DND-41 (cell line): ENCODE measurements around the gene PSMC4.

Experiments
- ATAC-seq: fragments of 200-7000 bp; cut with Tn5 transposase; 3 replicates; pipeline ENCODE4 v1.9.1; 2021; ENCODE audit warnings: low read depth; ENCODE audit not compliant: insufficient read depth
- DNase-seq: peaks from one replicate; pipeline ENCODE4 v3.0.0-alpha.2; 2020
- H2AFZ ChIP-seq: 2 replicates; pipeline ENCODE4 v1.6.0; 2012; ENCODE audit warnings: low read depth, low read length
- H3K27ac ChIP-seq: 2 replicates; pipeline ENCODE4 v1.5.1; 2012; ENCODE audit warnings: low read length, inconsistent platforms
- H3K27me3 ChIP-seq: fragments of 200-600 bp; sonication (generic); 2 replicates; pipeline ENCODE4 v1.6.0; 2012; ENCODE audit warnings: low read length, mild to moderate bottlenecking, inconsistent platforms; ENCODE audit not compliant: insufficient read depth, poor library complexity
- H3K36me3 ChIP-seq: 2 replicates; pipeline ENCODE4 v1.5.1; 2012; ENCODE audit warnings: low read length, inconsistent platforms; ENCODE audit not compliant: insufficient read depth
- H3K4me1 ChIP-seq: 2 replicates; pipeline ENCODE4 v1.5.1; 2012; ENCODE audit warnings: mild to moderate bottlenecking, low read length; ENCODE audit not compliant: insufficient read depth
- H3K4me2 ChIP-seq: 2 replicates; pipeline ENCODE4 v1.6.0; 2012; ENCODE audit warnings: mild to moderate bottlenecking, moderate library complexity, low read length, inconsistent platforms; ENCODE audit not compliant: insufficient read depth
- H3K4me3 ChIP-seq, 2 experiments: fragments of 200-600 bp in 1 of 2; shearing (Covaris generic) in 1 of 2; 2 replicates each; pipeline ENCODE4 v1.5.1; 2012 to 2016; ENCODE audit warnings: inconsistent platforms in 2 of 2, low read length in 2 of 2, mild to moderate bottlenecking in 2 of 2, low read depth in 1 of 2, moderate library complexity in 1 of 2
- H3K79me2 ChIP-seq: 2 replicates; pipeline ENCODE4 v1.6.0; 2012; ENCODE audit warnings: low read length, inconsistent platforms; ENCODE audit not compliant: insufficient read depth
- H3K9ac ChIP-seq: 2 replicates; pipeline ENCODE4 v1.6.0; 2012; ENCODE audit warnings: low read depth, mild to moderate bottlenecking, inconsistent platforms, low read length, moderate library complexity
- H3K9me3 ChIP-seq: 2 replicates; pipeline ENCODE4 v1.5.1; 2012; ENCODE audit warnings: low read length, moderate library complexity, mild to moderate bottlenecking, inconsistent platforms; ENCODE audit not compliant: insufficient read depth, severe bottlenecking
- H4K20me1 ChIP-seq: 2 replicates; pipeline ENCODE4 v1.6.0; 2012; ENCODE audit warnings: low read length; ENCODE audit not compliant: insufficient read depth
- CTCF ChIP-seq: IDR thresholded peaks from 2 replicates; pipeline ENCODE4 v1.5.1; 2012; ENCODE audit warnings: borderline replicate concordance, low read length, moderate library complexity, mild to moderate bottlenecking; ENCODE audit not compliant: poor library complexity, severe bottlenecking; ENCODE audit errors: extremely low read depth
- EZH2 ChIP-seq: IDR thresholded peaks from 3 replicates; pipeline ENCODE4 v1.6.1; 2012; ENCODE audit warnings: borderline replicate concordance, low read depth, mild to moderate bottlenecking, moderate library complexity, low read length, inconsistent platforms; ENCODE audit not compliant: severe bottlenecking

PSMC4 gene

GRCh38 chr19:39927524-39928356, 43.2 kb upstream of the PSMC4 start:
- Histone ChIP-seq H3K4me1 (no peaks in the 10 kb centered on the region), H3K79me2 (no peaks in the 10 kb centered on the region), H3K27ac (no peak overlapping the region), H3K27me3 (no peaks in the 10 kb centered on the region), H3K4me2 (no peak overlapping the region), H2AFZ (no peak overlapping the region), H3K9me3 (no peaks in the 10 kb centered on the region), H3K9ac (no peak overlapping the region), H3K4me3 (no peak overlapping the region), H4K20me1 (no peaks in the 10 kb centered on the region), H3K36me3 (no peaks in the 10 kb centered on the region)
- TF ChIP-seq CTCF (no peak), EZH2 (no peak)
- ATAC-seq = no peak
- no peak for DNase-seq

GRCh38 chr19:39928357-39928725, 42.6 kb upstream of the PSMC4 start:
- Histone ChIP-seq H3K9me3 (no peaks in the 10 kb centered on the region), H3K36me3 (no peaks in the 10 kb centered on the region), H3K4me2 (no peak overlapping the region), H3K79me2 (no peaks in the 10 kb centered on the region), H3K27ac (no peak overlapping the region), H3K9ac (no peak overlapping the region), H2AFZ (no peak overlapping the region), H3K27me3 (no peaks in the 10 kb centered on the region), H3K4me3 (no peak overlapping the region), H4K20me1 (no peaks in the 10 kb centered on the region), H3K4me1 (no peaks in the 10 kb centered on the region)
- TF ChIP-seq CTCF (no peak), EZH2 (no peak)
- ATAC-seq (no peak), DNase-seq (no peak)

- Histone ChIP-seq H2AFZ (no peak overlapping the region), H4K20me1 (no peaks in the 10 kb centered on the region), H3K36me3 (no peaks in the 10 kb centered on the region), H3K4me1 (no peaks in the 10 kb centered on the region), H3K27ac (no peak overlapping the region), H3K27me3 (no peaks in the 10 kb centered on the region), H3K79me2 (no peaks in the 10 kb centered on the region), H3K9ac (no peak overlapping the region), H3K9me3 (no peaks in the 10 kb centered on the region), H3K4me2 (no peak overlapping the region), H3K4me3 (no peak overlapping the region)
- TF ChIP-seq EZH2 (no peak), CTCF (no peak)
- DNase-seq (no peak), ATAC-seq (no peak)
These were observed 41.2 kb upstream of the PSMC4 start for GRCh38 chr19:39929750-39930149.
